ENCODE data around the gene PPP1R27.

Gene PPP1R27

DNA sequence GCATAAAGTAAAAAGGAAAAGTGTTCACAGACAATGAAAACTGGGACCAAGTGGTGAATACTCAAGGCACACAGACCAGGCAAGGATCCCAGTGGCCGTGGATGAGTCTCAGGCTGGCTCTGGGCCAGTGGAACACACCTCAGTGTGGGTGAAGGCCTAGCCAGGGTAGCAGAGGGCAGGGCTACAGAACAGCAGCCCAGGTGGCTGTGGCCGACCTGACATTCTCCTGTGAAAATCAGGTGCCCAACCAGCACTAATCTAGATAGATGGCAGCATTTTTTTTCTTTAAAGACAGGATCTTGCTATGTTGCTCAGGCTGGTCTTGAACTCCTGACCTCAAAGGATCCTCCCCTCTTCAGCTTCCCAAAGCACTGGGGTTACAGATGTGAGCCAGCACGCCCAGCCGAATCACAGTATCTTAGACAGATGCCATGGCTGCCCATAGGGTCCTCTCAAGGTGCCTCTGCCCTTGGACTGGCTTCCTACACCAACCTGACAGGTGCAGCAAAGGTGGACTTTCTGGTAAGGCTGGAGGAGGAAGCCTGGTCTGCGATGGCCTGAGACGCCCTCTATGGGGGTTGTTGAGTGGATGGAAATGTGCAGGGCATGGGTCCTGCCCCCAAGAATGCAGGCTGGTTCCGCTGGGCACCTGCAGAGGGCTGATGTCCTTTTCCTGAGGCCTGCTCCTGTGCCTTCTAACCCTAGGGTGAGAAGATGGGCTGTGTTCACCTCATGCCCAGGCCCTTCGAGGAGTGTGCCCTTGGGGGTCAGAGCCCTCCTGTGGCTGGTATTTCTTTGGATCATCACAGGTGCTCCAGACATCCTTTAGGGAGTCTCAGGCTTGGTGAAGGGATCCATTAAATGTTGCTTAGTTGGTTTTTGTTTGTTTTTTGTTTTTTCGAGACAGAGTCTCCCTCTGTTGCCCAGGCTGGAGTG, 29.3 kb upstream of the PPP1R27 start:
- DNase-seq, result no peak
- in situ Hi-C loops (cut with HindIII; ENCODE audit: low pct_ligation_motif_present, low pct_unique_long_range_greater_than_20kb, low sequenced_read_pairs), result no loop called here

DNA sequence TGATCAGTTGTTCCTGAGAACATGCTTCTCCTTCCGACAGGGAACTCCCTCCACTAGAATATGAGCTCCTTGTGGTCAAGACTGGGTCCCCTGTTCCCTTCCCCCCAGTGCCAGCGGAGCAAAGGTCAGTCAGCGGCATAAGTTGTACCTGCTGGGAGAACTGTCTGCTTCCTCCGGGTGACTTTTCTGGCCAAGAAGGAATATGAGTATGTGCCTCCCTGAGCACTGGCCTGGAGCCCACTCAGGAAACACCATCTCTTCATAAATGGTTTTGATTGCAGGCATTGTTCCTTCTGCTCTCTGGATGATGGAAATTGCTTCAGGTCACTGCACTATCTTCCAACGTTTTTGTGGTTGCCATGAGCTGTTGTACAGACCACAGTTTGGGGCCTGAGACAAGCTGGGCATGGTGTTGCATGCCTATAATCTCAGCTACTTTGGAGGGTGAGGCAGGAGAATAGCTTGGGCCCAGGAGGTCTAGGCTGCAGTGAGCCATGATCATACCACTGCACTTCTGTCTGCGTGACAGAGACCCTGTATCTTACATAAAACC, 28.3 kb upstream of the PPP1R27 start:
- DNase-seq, result no peak
- in situ Hi-C loops (cut with HindIII; ENCODE audit: low pct_ligation_motif_present, low pct_unique_long_range_greater_than_20kb, low sequenced_read_pairs), result no loop called here

DNA sequence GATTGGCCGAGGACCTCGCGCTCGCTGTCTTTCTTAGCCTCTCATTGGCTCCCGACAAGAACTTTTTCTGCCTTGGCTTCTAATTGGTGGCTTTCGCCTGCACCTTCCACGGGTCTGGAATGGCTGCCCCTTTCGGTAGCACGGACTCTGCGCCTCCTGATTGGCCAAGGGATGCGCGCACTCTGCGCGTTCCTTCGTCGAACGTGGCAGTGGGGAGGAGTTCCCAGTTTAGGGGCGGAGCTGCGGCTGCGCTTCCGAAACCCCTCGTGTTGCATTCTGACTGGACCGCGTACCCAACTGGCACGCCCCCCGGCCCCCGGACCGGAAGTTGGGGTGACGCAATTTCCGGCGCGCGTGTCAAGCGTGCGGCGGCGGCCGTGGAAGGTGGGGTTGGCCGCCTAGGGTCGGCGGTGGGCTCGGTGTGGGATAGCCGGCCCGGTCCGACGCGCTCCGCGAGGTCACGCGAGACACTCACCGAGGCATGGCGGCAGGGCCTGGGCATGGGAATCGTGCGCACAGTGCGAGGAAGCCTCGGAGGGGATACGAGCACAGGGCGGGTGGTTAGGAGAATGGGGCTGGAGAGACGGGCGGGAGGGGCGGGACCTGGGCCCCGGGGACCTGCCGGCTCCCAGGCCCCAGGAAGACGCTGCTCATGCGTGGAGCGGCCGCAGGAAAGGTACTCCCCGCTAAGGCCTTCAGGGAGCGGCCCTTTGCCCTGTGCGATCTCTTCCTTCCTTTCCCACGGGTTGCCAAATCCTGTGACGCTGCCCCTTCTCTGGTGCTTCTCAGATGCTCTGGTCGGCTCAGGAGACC, 26.1 kb upstream of the PPP1R27 start:
- in situ Hi-C loops (cut with HindIII; ENCODE audit: low pct_ligation_motif_present, low pct_unique_long_range_greater_than_20kb, low sequenced_read_pairs), result no loop called here
- peak; percentile 100 for DNase-seq

DNA sequence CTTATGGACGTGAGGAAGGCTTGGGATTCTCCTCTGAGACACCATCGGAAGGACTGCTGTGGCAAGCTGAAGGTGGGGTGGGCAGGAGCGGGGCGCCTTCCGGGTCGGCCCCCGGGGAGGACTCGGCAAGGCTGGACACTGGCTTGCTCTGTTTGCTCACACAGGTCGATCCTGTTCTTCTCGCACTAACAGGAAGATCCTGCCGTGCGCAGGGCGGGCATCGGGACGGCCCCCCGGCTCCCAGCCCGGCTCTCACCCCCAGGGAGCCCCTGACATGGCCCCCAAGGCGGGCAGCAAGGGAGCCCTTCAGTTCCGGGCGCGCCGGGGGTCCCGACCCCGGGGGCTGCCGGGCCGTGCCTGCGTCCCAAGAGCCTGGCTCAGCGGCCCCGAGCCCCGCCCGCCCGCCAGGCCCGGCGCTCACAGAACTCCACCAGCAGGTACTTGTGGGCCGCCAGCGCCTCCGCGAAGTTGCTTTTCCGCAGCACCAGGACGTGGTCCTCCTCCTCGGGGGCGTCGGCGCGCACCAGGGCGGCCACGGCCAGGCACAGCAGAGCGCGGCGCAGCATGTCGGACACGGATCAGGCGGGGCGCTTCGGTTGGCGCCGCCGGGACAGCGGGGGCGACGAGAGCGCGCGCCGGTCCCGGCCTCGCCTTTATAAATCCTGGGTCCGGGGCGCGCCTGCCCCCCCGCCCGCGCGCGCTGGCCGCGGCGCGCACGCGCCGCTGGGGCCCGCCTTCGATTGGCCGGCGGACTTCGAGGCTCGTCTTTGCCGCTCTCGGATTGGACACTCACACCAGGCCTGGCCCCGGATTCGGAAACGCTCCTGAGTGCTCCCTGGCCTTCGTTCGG, 25.3 kb upstream of the PPP1R27 start, which contains the start of gene P4HB:
Gene P4HB (minus strand): TSS at position 630 of the 850 bp plus-strand sequence. CDS start 64 bp downstream, at position 566.
- DNase-seq, result peak; percentile 22
- in situ Hi-C loops (cut with HindIII; ENCODE audit: low pct_ligation_motif_present, low pct_unique_long_range_greater_than_20kb, low sequenced_read_pairs), result no loop called here

DNA sequence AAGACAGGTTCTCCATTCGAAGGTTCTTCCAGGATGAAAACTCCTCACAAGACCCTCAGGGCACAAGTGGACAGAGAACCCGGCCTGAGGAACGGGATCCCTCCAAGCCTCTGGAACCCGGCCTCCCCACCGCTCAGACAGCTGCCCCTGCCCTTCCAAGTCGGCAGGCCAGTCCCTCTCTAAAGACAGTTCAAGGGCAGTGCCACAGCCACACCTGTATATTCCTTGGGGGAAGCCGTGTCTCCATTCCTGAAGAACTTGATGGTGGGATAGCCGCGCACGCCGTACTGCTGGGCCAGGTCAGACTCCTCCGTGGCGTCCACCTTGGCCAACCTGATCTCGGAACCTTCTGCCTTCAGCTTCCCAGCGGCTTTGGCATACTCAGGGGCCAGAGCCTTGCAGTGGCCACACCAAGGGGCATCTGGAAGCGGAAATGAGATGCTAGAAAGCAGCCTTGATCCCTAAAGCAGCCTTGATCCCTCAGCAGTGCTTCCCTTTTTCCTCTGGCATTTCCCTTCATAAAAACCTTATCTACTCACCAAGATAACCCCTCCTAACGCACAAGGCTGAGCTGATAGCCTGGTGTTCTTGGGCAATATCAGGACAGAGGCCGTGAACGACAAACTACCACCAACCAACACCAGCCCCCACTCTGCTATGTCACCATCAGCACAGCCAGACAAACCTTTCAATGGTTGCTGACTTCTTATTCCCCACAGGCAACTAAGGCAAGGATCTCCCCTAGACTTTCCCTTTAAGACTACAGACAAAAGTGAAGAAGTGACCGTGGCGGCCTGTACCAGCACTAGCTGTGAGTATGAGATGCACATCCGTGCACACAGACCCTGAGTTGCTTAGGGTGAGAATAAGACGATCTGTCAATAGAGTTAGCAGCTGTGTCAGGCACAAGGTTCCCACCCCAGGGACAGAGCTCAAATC, 24.4 kb upstream of the PPP1R27 start:
- DNase-seq, result peak; percentile 23
- in situ Hi-C loops (cut with HindIII; ENCODE audit: low pct_ligation_motif_present, low pct_unique_long_range_greater_than_20kb, low sequenced_read_pairs), result no loop called here

DNA sequence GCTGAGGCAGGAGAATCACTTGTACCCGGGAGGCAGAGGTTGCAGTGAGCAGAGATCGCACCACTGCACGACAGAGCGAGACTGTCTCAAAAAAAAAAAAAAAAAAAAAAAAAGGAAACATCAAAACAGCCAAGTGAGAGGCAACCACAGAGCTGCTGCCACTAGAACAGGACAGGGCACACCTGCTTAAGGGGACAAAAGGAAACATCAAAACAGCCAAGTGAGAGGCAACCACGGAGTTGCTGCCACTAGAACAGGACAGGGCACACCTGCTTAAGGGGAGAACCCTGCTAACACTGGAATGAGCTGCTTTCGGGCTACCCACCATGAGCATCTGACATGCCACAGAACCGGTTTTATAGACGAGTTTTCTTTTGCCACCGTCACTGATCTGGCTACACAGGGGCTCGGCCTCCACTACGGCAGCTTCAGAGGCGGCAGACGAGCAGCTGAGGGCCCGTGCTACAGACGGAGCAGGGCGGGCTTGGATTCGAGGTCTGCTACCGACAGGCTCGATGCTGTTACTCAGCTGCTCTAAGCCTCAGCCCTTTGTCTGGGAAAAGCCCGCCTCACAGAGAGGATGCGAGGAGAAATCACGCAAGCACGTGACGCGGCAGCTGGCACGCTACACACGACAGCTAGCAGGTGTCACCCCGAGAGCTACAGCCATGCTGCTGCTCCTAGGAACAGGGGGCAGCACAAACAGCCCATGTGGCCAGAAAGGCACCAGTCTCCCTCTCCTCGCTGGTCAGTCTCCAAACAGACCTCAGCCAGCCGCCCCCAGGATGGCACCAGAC, 23.5 kb upstream of the PPP1R27 start:
- in situ Hi-C loops (cut with HindIII; ENCODE audit: low pct_ligation_motif_present, low pct_unique_long_range_greater_than_20kb, low sequenced_read_pairs), result no loop called here

DNA sequence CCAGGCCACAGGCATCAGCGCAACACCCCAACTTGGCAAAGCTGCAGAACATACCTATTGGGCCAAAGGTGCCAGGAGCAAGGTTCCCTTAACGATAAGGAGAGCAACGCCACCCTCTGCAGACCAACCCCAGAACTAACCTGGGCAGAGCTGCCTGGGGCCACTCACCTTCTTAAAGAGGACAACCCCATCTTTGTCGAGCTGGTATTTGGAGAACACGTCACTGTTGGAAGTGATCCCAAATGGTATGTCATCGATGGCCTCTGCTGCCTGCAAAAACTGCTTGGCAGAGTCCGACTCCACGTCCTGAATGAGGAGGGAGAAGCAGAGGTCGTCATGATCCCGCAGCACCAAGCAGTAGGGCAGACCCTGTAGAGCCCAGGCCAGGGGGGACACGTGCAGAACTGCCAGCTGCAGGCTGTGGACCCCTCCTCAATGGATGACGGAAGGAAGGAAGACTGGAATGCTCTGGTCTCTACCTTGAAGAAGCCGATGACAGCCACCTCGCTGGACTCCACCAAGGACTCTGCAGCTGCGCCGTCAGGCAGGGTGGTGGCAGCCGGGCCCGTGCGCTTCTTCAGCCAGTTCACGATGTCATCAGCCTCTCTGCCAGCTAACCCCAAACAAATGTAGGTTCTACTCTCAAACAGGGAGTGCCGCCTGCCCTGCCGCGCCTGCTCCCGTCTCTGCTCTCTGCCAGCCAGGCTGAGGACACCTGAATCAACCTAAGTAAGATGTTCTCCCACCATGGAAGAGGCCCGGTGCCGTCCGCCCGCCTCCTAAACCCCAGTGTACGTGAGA, 20.3 kb upstream of the PPP1R27 start:
- in situ Hi-C loops (cut with HindIII; ENCODE audit: low pct_ligation_motif_present, low pct_unique_long_range_greater_than_20kb, low sequenced_read_pairs), result no loop called here
- peak; percentile 21 for DNase-seq

More for the DNA sequence above, 23.5 kb upstream of the PPP1R27 start:
- no peak for DNase-seq

DNA sequence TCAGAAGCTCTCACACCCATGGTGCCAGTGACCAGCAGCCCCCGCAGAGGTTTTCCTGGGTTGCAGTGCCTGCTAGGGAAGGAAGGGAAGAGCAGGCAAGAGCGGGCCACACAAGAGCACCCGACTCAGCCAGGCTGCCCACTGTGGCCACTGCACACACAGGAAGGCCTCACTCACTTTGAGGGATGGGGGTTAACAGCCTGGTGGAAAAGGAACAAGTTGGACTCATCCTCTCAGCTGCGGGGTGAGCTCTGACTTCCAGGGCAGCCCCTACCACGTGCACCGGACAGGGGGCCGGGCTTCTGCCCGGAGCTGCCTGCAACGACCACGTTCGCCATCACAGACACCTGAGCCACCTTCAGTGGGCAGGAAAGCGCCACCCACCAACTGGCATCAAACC, 17.4 kb upstream of the PPP1R27 start:
- no peak for DNase-seq
- in situ Hi-C loops (cut with HindIII; ENCODE audit: low pct_ligation_motif_present, low pct_unique_long_range_greater_than_20kb, low sequenced_read_pairs), result no loop called here

DNA sequence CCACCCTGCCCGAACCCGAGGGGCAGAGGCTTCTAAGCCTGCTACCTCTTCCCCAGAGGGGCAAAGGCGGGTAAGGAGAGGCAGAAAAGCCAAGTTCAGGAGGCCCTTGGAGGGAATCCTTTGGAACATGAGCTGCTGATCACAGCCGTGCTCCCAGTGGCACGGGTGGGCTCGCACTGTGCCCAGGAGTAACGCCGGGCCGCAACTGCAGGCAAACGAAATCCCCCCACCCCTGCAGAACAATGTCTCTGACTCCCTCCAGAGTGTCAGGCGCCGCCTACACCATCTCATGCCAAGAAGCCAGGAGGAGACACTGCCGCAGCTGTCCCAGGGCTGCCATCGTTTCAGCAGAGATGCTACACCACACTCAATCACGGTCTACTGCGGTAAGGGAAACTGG, 16.6 kb upstream of the PPP1R27 start:
- DNase-seq, result no peak
- in situ Hi-C loops (cut with HindIII; ENCODE audit: low pct_ligation_motif_present, low pct_unique_long_range_greater_than_20kb, low sequenced_read_pairs), result no loop called here

DNA sequence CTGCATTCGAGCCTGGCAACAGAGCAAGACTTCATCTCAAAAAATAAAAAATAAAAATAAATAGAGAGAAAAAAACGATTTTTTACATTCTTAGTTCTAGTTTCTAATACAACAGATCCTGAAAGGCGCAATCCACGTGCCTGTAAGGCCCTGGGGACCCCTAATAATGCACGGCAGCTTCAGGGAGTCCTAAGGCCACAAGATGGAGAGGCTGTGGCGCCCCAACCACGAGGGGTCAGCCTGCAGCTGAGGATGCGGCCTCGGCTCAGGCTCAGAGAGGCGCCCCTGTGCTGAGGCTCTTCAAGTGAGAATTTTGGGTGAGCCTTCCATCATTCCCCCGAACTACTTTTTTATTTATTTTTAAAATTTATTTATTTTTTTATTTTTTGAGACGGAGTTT, 14.6 kb upstream of the PPP1R27 start:
- DNase-seq, result no peak
- in situ Hi-C loops (cut with HindIII; ENCODE audit: low pct_ligation_motif_present, low pct_unique_long_range_greater_than_20kb, low sequenced_read_pairs), result no loop called here

DNA sequence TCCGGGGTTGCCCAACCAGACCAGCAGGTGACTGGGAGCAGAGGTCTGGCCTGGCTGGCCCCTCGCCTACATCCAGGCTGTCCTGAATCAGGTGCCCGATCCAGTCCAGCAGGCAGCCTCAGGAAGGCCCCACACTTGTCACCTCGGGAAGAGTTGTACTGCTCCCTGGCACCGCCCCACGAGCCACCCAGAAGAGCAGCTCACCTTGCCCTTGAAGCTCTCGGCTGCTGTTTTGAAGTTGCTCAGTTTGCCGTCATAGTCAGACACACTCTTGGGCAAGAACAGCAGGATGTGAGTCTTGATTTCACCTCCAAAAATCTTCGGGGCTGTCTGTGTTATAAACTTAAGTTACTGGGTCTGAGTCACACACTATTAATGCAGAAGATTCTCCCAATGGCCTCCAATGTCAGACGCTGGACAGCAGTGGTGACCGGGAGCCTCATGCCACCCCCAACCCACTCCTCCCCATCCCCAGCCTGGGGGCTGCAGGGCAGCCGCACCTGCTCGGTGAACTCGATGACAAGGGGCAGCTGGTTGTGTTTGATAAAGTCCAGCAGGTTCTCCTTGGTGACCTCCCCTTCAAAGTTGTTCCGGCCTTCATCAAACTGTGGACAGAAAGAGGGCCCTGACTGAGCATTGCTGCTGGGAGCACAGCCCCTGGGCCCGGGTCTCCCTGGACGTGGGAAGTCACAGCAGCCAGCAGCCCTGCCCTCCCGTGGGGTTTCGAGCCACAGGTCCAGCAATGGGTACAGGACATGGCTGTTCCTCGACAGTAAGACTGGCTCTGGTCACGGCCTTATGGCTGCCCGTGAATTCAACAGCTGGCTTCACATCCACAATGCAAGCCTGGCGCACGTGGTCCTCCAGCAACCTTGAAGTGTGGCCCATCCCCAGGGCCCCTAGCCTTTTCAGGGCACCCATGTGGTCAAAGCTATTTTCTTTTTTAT, 12.2 kb upstream of the PPP1R27 start:
- DNase-seq, result no peak
- in situ Hi-C loops (cut with HindIII; ENCODE audit: low pct_ligation_motif_present, low pct_unique_long_range_greater_than_20kb, low sequenced_read_pairs), result no loop called here

DNA sequence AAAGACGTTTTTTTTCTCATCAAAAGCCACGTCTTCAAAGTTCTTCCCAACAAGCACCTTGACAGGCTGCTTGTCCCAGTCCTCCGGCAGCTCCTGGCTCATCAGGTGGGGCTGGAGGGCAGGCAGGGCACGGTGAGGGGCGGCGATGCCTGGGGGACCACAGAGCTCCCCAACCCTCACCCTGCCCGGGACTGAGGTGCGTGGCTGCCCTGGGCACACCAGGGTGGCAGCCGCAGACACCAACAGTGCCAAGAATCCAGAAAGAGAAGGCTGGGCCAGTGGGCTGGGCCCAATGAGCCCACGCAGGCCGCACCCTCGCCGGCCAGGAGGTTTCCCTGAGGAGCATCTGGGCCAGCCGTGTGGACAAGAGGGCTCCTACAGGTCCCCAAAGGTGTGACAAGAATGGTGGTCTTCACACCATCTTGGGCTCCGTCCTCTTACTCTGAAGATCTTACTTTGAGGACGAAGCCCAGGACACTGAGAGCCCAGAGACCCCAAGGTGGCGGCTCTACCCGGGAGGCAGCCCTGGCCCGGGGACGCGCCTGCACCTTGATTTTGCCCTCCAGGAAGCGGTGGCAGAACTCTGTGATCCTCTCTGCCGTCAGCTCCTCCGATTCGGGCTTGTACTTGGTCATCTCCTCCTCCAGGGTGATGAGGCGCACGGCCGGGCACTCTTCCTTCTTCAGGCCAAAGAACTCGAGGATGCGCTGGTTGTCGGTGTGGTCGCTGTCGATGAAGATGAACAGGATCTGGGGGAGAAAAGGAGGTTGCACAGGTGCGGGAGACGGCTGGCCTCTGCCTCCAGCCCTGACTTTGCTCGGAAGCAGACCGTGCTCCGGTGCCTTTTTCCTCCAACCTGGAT, 11.3 kb upstream of the PPP1R27 start:
- in situ Hi-C loops (cut with HindIII; ENCODE audit: low pct_ligation_motif_present, low pct_unique_long_range_greater_than_20kb, low sequenced_read_pairs), result no loop called here
- DNase-seq, result no peak

DNA sequence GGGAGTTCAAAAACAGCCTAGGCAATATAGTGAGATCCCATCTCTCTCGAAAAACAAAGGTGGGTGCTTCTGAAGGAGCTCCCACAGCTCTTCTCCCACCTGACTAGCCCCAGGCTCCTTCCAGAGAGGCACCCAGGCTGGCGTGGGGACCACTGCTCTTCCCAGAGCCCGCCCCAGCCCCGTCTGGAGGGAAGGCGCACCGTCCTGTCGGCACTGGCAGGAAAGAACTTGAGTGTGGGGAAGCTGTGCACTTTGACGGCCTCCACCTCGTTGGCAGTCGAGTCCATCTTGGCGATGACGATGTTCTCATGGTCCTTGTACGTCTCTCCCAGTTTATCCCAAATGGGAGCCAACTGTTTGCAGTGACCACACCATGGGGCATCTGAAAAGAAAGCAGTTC, 10.5 kb upstream of the PPP1R27 start:
- in situ Hi-C loops (cut with HindIII; ENCODE audit: low pct_ligation_motif_present, low pct_unique_long_range_greater_than_20kb, low sequenced_read_pairs), result no loop called here
- DNase-seq, result no peak

DNA sequence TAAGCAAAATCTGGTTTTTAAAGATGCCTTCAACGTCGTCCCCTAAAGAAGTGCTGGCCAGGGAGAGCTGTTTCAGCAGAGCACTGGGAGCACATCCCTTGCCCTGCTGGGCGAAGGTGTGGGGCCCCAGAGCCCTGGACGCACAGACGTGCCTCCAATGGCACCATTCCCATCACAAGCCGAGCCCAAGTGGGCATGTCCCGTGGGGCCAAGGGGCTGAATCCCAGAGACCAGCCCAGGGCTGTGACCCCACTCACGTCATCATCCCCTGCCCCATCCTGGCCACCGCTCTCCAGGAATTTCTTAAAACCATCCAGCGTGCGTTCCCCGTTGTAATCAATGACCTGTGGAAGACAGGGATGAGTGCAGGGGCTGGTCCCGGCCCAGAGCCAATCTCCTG, 10.0 kb upstream of the PPP1R27 start:
- no peak for DNase-seq
- in situ Hi-C loops (cut with HindIII; ENCODE audit: low pct_ligation_motif_present, low pct_unique_long_range_greater_than_20kb, low sequenced_read_pairs), result no loop called here

Data from ACHN (cell line).